ENCODE data around the gene STARD3. TPM values are rescaled to one million over a fixed set of nuclear protein-coding genes. Genes with fewer than 3 reads are reported as not detected.

STARD3 gene
- polyA plus RNA-seq, 2 of the 4 experiments (the other 2 are of a cell fraction), result 54.6 to 56.0 TPM

DNA sequence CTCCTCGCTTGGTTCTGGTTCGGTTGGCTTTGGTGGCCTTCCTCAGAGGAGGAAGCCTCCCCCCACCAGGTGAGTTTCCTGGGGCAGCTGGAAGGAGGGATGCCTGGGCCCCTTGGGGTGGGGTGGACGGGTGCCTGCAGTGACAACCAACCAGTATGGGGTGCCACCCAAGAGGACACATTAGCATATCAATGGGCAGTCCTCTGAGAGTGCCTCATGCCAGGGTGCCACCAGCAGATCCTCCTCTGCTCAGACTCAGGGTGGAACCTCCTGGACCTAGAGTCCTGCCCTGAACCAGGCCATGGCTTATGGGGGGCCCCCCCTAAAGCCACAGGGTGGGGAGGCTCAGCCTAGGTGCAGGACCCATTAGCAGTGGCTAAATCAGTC lies 7.5 kb upstream of the STARD3 start:
- no peak for FAIRE-seq
- POLR2A ChIA-PET, result no interaction called here
- H3K4me1 ChIP-seq, result peaks cover 7% of the 10 kb centered on the region; the same call in 2 of the 3 replicates
- no peak for TF ChIP-seq TP53 (CRISPR knock-in tag; IDR thresholded peaks at IDR 0.05)
- TF ChIP-seq, protein P1, sequence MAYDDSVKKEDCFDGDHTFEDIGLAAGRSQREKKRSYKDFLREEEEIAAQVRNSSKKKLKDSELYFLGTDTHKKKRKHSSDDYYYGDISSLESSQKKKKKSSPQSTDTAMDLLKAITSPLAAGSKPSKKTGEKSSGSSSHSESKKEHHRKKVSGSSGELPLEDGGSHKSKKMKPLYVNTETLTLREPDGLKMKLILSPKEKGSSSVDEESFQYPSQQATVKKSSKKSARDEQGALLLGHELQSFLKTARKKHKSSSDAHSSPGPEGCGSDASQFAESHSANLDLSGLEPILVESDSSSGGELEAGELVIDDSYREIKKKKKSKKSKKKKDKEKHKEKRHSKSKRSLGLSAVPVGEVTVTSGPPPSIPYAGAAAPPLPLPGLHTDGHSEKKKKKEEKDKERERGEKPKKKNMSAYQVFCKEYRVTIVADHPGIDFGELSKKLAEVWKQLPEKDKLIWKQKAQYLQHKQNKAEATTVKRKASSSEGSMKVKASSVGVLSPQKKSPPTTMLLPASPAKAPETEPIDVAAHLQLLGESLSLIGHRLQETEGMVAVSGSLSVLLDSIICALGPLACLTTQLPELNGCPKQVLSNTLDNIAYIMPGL (CRISPR knock-in tag; IDR thresholded peaks at IDR 0.05; ENCODE audit: borderline replicate concordance), result no peak
- H3K4me2 ChIP-seq, result no peak overlapping the region
- 74% methylated on average over 3 of the region's 3 CpGs for WGBS (ENCODE audit: missing lambda C conversion rate)
- H3K27ac ChIP-seq, result no peak overlapping the region
- DNase-seq (ENCODE audit: low read depth in 1 of 2, low spot score in 1 of 2), result no peak
- no peak overlapping the region for H3K4me3 ChIP-seq
- CTCF ChIA-PET, result interaction anchor here (0.7 to 58.8 kb wide), 8 partner anchors 5 to 130 kb away, joined by 3 to 1581 read pairs (median 375); partner anchors contain the start of genes ERBB2, NEUROD2, PGAP3 and PNMT
- ATAC-seq, result no peak
- H3K9me3 ChIP-seq, result no peaks in the 10 kb centered on the region

DNA sequence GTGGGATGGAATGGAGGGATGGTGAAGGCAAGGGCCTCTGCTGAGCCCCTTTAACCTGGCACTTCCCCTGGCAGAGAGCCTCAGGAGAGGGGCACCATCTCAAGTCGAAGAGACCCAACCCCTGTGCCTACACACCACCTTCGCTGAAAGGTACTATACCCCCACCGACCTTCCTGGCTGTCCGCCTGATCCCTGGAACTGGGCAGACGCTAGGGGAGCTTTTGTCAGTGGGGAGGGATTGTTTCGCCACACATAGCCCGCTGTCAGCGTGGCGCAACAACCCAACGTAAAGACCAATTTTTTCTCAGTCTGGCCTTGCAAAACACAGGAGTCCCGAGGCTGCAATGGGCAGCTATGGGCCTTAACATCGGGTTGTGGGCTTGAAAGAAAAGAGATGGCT lies 7.0 kb upstream of the STARD3 start:
- POLR2A ChIA-PET, result no interaction called here
- ATAC-seq (no peak), DNase-seq (ENCODE audit: low read depth in 1 of 2, low spot score in 1 of 2) (no peak), FAIRE-seq (no peak)
- no peak for TF ChIP-seq SREBF2 (IDR thresholded peaks at IDR 0.05)
- TF ChIP-seq NPAS2 (CRISPR knock-in tag; IDR thresholded peaks at IDR 0.05; ENCODE audit: borderline replicate concordance), result no peak
- no peak for TF ChIP-seq TP53 (CRISPR knock-in tag; IDR thresholded peaks at IDR 0.05)
- no peak for TF ChIP-seq CBX8 (IDR thresholded peaks at IDR 0.05)
- TF ChIP-seq BHLHE40 (IDR thresholded peaks at IDR 0.05; ENCODE audit: low read depth, low read length), result no peak
- no peak for TF ChIP-seq RARB (CRISPR knock-in tag; IDR thresholded peaks at IDR 0.05)
- TF ChIP-seq PHF8 (IDR thresholded peaks at IDR 0.05; ENCODE audit: borderline replicate concordance, low read depth), result no peak
- TF ChIP-seq ZC3H11A (IDR thresholded peaks at IDR 0.05), result no peak
- TF ChIP-seq RAD21 (conservative IDR thresholded peaks at IDR 0.05 in 1 of 2, IDR thresholded peaks at IDR 0.05 in 1 of 2), result no peak
- TF ChIP-seq HDAC2 (IDR thresholded peaks at IDR 0.05), result no peak
- no peak overlapping the region for H3K4me3 ChIP-seq
- no peak overlapping the region for H3K4me2 ChIP-seq
- 62% methylated on average over 12 of the region's 12 CpGs for WGBS (ENCODE audit: missing lambda C conversion rate)
- CTCF ChIA-PET, result interaction anchor here (1.4 to 58.8 kb wide), 8 partner anchors 5 to 423 kb away, joined by 3 to 1581 read pairs (median 273); partner anchors contain the start of genes ERBB2, MIEN1, NEUROD2 and PGAP3
- H3K4me1 ChIP-seq, result peaks cover 7% of the 10 kb centered on the region; the same call in 2 of the 3 replicates
- H3K9me3 ChIP-seq, result no peaks in the 10 kb centered on the region
- H3K27ac ChIP-seq, result no peak overlapping the region

DNA sequence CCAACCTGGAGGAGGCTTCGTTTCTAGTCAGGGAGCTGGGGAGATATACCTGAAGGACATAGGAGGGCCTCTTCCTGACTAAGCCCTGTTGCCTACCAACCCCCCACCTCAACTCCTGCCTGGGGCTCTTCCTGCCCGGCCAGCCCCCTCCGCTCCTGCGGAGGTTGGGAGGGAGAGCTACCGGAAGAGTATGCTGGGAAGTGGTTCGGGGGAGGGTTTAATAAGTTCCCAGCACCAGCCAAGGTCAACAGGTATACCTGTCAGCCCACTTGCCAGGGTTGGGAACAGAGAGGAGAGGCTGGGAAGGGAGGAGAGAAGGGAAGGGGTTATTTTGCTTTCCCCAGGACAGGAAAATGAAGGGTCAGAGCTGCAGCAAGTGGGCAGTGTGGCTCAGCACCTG lies 5.5 kb upstream of the STARD3 start:
- H3K4me2 ChIP-seq, result no peak overlapping the region
- H3K27ac ChIP-seq, result no peak overlapping the region
- WGBS (ENCODE audit: missing lambda C conversion rate), result 68% methylated on average over 6 of the region's 6 CpGs
- H3K4me1 ChIP-seq, result peaks cover 16% of the 10 kb centered on the region; the same call in 2 of the 3 replicates
- ChIA-PET CTCF (interaction anchor here (1.6 to 58.8 kb wide), 7 partner anchors 3 to 425 kb away, joined by 5 to 1581 read pairs (median 533); partner anchors contain the start of genes ERBB2, MIEN1, NEUROD2 and PGAP3), POLR2A (no interaction called here)
- no peaks in the 10 kb centered on the region for H3K9me3 ChIP-seq
- FAIRE-seq, result no peak
- no peak overlapping the region for H3K4me3 ChIP-seq
- ATAC-seq, result no peak
- no peak for DNase-seq (ENCODE audit: low read depth in 1 of 2, low spot score in 1 of 2)
- TF ChIP-seq POLR2A (IDR thresholded peaks at IDR 0.05; ENCODE audit: low read length) (no peak), EHMT2 (IDR thresholded peaks at IDR 0.05; ENCODE audit: low read depth) (no peak), RAD21 (conservative IDR thresholded peaks at IDR 0.05 in 1 of 2, IDR thresholded peaks at IDR 0.05 in 1 of 2) (no peak), PHF8 (IDR thresholded peaks at IDR 0.05; ENCODE audit: borderline replicate concordance, low read depth) (no peak), KDM1A (IDR thresholded peaks at IDR 0.05; ENCODE audit: low read depth) (no peak), HOXB5 (CRISPR knock-in tag; IDR thresholded peaks at IDR 0.05) (no peak), NR3C1 (IDR thresholded peaks at IDR 0.05) (no peak), ZNF302 (CRISPR knock-in tag; IDR thresholded peaks at IDR 0.05) (no peak), GATA3 (IDR thresholded peaks at IDR 0.05; ENCODE audit: borderline replicate concordance) (no peak), SREBF2 (IDR thresholded peaks at IDR 0.05) (no peak), HOXA7 (CRISPR knock-in tag; IDR thresholded peaks at IDR 0.05) (no peak), RARB (CRISPR knock-in tag; IDR thresholded peaks at IDR 0.05) (no peak), MAZ (IDR thresholded peaks at IDR 0.05; ENCODE audit: borderline replicate concordance, low read depth, low read length) (no peak), KDM5A (IDR thresholded peaks at IDR 0.05) (no peak), ZFP36 (IDR thresholded peaks at IDR 0.05; ENCODE audit: borderline replicate concordance, partially characterized antibody) (no peak), FOSL2 (IDR thresholded peaks at IDR 0.05) (no peak), FOSL2 (CRISPR knock-in tag; IDR thresholded peaks at IDR 0.05) (no peak)
- TF ChIP-seq, protein P2, sequence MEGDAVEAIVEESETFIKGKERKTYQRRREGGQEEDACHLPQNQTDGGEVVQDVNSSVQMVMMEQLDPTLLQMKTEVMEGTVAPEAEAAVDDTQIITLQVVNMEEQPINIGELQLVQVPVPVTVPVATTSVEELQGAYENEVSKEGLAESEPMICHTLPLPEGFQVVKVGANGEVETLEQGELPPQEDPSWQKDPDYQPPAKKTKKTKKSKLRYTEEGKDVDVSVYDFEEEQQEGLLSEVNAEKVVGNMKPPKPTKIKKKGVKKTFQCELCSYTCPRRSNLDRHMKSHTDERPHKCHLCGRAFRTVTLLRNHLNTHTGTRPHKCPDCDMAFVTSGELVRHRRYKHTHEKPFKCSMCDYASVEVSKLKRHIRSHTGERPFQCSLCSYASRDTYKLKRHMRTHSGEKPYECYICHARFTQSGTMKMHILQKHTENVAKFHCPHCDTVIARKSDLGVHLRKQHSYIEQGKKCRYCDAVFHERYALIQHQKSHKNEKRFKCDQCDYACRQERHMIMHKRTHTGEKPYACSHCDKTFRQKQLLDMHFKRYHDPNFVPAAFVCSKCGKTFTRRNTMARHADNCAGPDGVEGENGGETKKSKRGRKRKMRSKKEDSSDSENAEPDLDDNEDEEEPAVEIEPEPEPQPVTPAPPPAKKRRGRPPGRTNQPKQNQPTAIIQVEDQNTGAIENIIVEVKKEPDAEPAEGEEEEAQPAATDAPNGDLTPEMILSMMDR (IDR thresholded peaks at IDR 0.05), result no peak
- TF ChIP-seq, protein P3, sequence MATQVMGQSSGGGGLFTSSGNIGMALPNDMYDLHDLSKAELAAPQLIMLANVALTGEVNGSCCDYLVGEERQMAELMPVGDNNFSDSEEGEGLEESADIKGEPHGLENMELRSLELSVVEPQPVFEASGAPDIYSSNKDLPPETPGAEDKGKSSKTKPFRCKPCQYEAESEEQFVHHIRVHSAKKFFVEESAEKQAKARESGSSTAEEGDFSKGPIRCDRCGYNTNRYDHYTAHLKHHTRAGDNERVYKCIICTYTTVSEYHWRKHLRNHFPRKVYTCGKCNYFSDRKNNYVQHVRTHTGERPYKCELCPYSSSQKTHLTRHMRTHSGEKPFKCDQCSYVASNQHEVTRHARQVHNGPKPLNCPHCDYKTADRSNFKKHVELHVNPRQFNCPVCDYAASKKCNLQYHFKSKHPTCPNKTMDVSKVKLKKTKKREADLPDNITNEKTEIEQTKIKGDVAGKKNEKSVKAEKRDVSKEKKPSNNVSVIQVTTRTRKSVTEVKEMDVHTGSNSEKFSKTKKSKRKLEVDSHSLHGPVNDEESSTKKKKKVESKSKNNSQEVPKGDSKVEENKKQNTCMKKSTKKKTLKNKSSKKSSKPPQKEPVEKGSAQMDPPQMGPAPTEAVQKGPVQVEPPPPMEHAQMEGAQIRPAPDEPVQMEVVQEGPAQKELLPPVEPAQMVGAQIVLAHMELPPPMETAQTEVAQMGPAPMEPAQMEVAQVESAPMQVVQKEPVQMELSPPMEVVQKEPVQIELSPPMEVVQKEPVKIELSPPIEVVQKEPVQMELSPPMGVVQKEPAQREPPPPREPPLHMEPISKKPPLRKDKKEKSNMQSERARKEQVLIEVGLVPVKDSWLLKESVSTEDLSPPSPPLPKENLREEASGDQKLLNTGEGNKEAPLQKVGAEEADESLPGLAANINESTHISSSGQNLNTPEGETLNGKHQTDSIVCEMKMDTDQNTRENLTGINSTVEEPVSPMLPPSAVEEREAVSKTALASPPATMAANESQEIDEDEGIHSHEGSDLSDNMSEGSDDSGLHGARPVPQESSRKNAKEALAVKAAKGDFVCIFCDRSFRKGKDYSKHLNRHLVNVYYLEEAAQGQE (IDR thresholded peaks at IDR 0.05), result no peak
- TF ChIP-seq, protein P4, sequence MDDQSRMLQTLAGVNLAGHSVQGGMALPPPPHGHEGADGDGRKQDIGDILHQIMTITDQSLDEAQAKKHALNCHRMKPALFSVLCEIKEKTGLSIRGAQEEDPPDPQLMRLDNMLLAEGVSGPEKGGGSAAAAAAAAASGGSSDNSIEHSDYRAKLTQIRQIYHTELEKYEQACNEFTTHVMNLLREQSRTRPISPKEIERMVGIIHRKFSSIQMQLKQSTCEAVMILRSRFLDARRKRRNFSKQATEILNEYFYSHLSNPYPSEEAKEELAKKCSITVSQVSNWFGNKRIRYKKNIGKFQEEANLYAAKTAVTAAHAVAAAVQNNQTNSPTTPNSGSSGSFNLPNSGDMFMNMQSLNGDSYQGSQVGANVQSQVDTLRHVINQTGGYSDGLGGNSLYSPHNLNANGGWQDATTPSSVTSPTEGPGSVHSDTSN (IDR thresholded peaks at IDR 0.05), result no peak
